ENCODE measurements around the gene HOATZ.

The HOATZ gene

DNA sequence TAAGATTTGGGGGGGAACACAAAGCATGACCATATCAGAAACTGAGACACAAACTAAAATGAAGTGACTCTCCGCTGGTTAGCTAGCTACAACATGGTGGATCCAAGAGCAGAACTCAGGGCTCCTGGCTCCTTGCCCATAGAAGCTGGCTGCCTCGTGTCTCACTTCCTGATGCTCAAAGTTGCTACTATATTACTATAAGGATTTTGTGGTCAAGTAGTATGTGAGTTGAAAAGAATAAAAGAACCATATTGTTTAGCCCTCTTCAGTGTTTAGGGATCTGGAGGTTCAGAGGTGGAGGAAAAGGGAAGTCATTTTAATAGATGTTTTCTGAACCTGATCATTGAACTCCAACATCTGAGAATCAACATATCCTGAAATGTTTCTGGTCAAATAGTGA, 70.8 kb downstream of the HOATZ start:
- DNase-seq, result no peak

GRCh38 chr11:111586388-111586831, 71.8 kb downstream of the HOATZ start:
- peak; percentile 27 for DNase-seq
